ENCODE data around the gene ARHGEF28.

ARHGEF28 gene

GRCh38 chr5:73810429-73810828 lies 184.4 kb downstream of the ARHGEF28 start:
- TF ChIP-seq CTCF (IDR thresholded peaks at IDR 0.05; ENCODE audit: low read length): no peak
- no peak for TF ChIP-seq EZH2 (optimal IDR thresholded peaks at IDR 0.05; ENCODE audit: low read depth, low read length)
- no peak for TF ChIP-seq EZH2phosphoT487 (IDR thresholded peaks at IDR 0.05; ENCODE audit: low read length)

GRCh38 chr5:73812457-73812856 lies 186.5 kb downstream of the ARHGEF28 start:
- Histone ChIP-seq H3K9me2 (replicated peaks; ENCODE audit: insufficient read depth, low read length) (no peaks in the 10 kb centered on the region), H2AFZ (ENCODE audit: low read length) (no peak overlapping the region), H4K20me1 (ENCODE audit: insufficient read depth, low read length) (no peaks in the 10 kb centered on the region), H3K36me3 (replicated peaks; ENCODE audit: insufficient read depth, low read length) (no peaks in the 10 kb centered on the region), H3K4me1 (ENCODE audit: low read length) (no peaks in the 10 kb centered on the region), H3K27ac (ENCODE audit: low read length) (no peak overlapping the region), H3K9ac (ENCODE audit: low read length) (no peak overlapping the region), H3K79me2 (ENCODE audit: low read length) (no peaks in the 10 kb centered on the region), H3K27me3 (replicated peaks; ENCODE audit: insufficient read depth, low read length) (no peaks in the 10 kb centered on the region), H3K4me2 (ENCODE audit: low read depth, low read length) (no peak overlapping the region), H3F3A (ENCODE audit: insufficient read depth, low read length) (no peaks in the 10 kb centered on the region), H3K9me3 (replicated peaks; ENCODE audit: insufficient read depth, low read length) (no peaks in the 10 kb centered on the region), H3K4me3 (ENCODE audit: low read length) (no peak overlapping the region)
- TF ChIP-seq CTCF (IDR thresholded peaks at IDR 0.05; ENCODE audit: low read length): no peak
- TF ChIP-seq EZH2 (optimal IDR thresholded peaks at IDR 0.05; ENCODE audit: low read depth, low read length): no peak
- TF ChIP-seq EZH2phosphoT487 (IDR thresholded peaks at IDR 0.05; ENCODE audit: low read length): no peak
- no peak for DNase-seq

More at GRCh38 chr5:73810429-73810828, 184.4 kb downstream of the ARHGEF28 start:
- no peaks in the 10 kb centered on the region for H3K9me2 ChIP-seq (replicated peaks; ENCODE audit: insufficient read depth, low read length)
- no peaks in the 10 kb centered on the region for H3K27me3 ChIP-seq (replicated peaks; ENCODE audit: insufficient read depth, low read length)
- no peak overlapping the region for H3K9ac ChIP-seq (ENCODE audit: low read length)
- H3K79me2 ChIP-seq (ENCODE audit: low read length): no peaks in the 10 kb centered on the region
- H3K4me2 ChIP-seq (ENCODE audit: low read depth, low read length): no peak overlapping the region
- no peaks in the 10 kb centered on the region for H3K9me3 ChIP-seq (replicated peaks; ENCODE audit: insufficient read depth, low read length)
- H3K4me1 ChIP-seq (ENCODE audit: low read length): no peaks in the 10 kb centered on the region
- no peaks in the 10 kb centered on the region for H4K20me1 ChIP-seq (ENCODE audit: insufficient read depth, low read length)
- no peak overlapping the region for H3K4me3 ChIP-seq (ENCODE audit: low read length)
- no peak overlapping the region for H3K27ac ChIP-seq (ENCODE audit: low read length)
- DNase-seq: no peak
- no peak overlapping the region for H2AFZ ChIP-seq (ENCODE audit: low read length)
- H3F3A ChIP-seq (ENCODE audit: insufficient read depth, low read length): no peaks in the 10 kb centered on the region
- H3K36me3 ChIP-seq (replicated peaks; ENCODE audit: insufficient read depth, low read length): no peaks in the 10 kb centered on the region

- H3K9ac ChIP-seq (ENCODE audit: low read length): no peak overlapping the region
- no peak overlapping the region for H3K27ac ChIP-seq (ENCODE audit: low read length)
- TF ChIP-seq CTCF (IDR thresholded peaks at IDR 0.05; ENCODE audit: low read length): no peak
- H3K27me3 ChIP-seq (replicated peaks; ENCODE audit: insufficient read depth, low read length): no peaks in the 10 kb centered on the region
- H4K20me1 ChIP-seq (ENCODE audit: insufficient read depth, low read length): no peaks in the 10 kb centered on the region
- H3K4me1 ChIP-seq (ENCODE audit: low read length): no peaks in the 10 kb centered on the region
- DNase-seq: no peak
- no peak overlapping the region for H3K4me2 ChIP-seq (ENCODE audit: low read depth, low read length)
- no peaks in the 10 kb centered on the region for H3K79me2 ChIP-seq (ENCODE audit: low read length)
- no peaks in the 10 kb centered on the region for H3K36me3 ChIP-seq (replicated peaks; ENCODE audit: insufficient read depth, low read length)
- no peaks in the 10 kb centered on the region for H3F3A ChIP-seq (ENCODE audit: insufficient read depth, low read length)
- no peak overlapping the region for H3K4me3 ChIP-seq (ENCODE audit: low read length)
- no peaks in the 10 kb centered on the region for H3K9me3 ChIP-seq (replicated peaks; ENCODE audit: insufficient read depth, low read length)
- H3K9me2 ChIP-seq (replicated peaks; ENCODE audit: insufficient read depth, low read length): no peaks in the 10 kb centered on the region
- no peak overlapping the region for H2AFZ ChIP-seq (ENCODE audit: low read length)
Observed at GRCh38 chr5:73812962-73813588, 187.1 kb downstream of the ARHGEF28 start.
